Measurements from ENCODE around the gene ASAP3. TPM values are rescaled to one million over a fixed set of nuclear protein-coding genes. Genes with fewer than 3 reads are reported as not detected.

Gene ASAP3
- polyA plus RNA-seq, 10 donors: 47.0 to 72.7 (median 52.6) TPM

DNA sequence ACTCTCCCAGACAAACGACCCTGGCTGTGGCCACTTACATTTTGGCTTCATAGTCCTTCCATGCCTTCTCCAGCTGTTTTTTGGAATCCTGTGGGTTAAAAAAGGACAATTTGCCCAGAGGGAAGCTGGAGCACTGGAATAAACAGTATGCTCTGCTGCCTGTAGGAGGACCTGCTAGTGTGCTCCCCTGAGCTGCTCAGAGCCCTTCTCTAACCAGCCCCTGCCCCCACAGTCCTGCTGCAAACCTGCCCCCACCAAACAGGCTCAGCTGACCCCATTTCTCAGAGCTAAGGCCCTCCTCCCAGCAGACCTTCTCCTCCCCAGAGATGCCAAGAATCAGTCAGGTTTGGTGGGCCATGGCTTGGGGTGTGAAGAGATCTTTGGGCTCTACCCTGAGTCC lies 32.5 kb downstream of the ASAP3 start:
- DNase-seq: no peak

DNA sequence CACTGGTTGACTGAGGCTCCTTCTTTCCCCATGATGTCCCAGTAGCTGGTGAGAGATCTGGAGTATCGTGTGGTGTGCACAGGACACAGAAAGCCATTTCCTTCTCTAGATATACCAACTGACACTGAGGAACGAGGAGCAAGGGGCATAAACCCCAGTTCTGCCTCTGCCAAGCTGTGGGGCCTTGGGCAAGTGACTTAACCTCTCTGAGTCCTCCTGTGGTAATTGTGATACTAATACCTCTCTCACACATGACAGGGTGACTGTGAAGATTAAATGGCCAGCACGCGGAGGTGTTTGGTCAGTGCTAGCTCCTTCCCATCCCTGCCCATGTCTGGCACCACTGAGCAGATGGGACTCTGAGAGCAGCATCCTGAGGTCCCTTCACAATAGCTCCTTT lies 33.1 kb downstream of the ASAP3 start:
- no peak for DNase-seq

DNA sequence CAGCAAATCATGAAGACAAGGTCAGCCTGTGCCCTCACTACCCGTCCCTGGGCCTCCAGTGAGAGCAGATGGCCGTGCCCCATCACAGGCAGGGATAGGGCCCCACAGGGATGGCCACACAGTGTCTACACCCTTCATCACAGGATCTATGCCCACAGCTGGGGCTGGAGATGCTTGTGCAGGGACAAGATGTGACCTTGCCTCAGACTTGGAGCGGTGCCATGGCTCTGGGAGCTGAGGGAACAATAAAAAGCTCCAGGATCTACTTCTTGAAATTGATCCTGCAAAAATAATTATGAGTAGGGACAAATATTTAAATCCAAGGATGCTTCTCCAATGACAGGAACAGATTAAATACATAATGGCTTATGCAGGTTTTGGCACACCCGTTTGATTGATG lies 34.0 kb downstream of the ASAP3 start:
- peak in 2 of 3 donors; percentile 41 to 57 for DNase-seq

DNA sequence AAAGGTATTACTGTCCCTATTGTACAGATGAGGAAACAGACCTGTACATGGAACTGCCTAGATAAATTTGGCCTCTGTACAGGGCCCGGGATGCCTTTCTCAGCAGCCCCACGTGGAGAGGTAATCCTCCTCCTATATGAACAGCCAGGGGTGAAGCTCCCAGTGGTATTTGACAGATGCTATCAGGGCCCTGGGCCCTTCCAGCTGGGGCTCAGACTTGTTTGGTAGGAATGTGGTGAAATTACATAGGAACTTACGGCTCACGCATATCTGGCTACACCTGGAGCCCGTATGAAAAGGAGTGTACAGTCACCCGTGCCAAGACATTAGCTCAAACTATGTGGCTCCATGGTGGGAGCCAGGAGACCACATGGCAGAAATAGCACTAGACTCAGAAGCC lies 34.7 kb downstream of the ASAP3 start:
- DNase-seq: no peak

DNA sequence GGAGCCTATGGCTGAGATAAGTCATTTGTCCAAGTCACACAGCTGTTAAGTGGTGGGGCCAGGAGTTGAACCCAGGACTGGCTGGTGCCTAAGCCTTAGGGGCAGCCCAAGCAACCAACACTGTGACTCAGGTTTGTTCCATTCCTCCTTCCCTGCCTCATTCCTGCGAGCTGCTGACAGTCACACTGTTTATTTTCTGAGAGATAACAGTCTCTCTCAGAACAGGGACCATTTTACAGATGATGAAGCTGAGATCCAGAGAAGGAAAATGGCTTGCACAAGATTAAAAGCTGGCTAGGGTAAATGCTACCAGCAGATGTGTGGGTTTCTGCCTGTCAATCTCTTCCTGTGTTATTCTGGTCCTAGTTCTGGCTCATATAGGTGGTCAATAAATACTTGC lies 35.1 kb downstream of the ASAP3 start:
- DNase-seq: no peak

DNA sequence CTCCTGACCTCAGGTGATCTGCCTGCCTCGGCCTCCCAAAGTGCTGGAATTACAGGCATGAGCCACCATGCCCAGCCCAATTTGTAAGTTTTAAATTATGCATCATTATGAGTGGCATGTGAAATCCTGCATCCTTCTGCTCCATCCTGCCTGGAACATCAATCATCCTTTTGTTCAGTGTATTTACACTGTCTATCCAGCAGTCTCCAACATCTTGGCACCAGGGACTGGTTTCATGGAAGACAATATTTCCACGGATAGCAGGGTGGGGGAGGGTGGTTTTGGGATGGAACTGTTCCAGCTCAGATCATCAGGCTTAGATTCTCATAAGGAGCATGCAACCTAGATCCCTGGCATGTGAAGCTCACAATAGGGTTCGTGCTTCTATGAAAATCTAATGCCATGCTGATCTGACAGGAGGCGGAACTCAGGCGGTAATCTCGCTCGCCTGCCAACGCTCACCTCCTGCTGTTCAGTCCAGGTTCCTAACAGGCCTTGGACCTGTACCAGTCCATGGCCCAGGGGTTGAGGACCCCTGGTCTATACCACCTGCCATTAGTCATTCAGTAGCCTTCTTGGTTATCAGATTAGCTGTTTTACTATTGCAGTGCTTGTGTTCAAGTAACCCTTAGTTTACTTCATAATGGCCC lies 37.2 kb downstream of the ASAP3 start:
- no peak for DNase-seq

DNA sequence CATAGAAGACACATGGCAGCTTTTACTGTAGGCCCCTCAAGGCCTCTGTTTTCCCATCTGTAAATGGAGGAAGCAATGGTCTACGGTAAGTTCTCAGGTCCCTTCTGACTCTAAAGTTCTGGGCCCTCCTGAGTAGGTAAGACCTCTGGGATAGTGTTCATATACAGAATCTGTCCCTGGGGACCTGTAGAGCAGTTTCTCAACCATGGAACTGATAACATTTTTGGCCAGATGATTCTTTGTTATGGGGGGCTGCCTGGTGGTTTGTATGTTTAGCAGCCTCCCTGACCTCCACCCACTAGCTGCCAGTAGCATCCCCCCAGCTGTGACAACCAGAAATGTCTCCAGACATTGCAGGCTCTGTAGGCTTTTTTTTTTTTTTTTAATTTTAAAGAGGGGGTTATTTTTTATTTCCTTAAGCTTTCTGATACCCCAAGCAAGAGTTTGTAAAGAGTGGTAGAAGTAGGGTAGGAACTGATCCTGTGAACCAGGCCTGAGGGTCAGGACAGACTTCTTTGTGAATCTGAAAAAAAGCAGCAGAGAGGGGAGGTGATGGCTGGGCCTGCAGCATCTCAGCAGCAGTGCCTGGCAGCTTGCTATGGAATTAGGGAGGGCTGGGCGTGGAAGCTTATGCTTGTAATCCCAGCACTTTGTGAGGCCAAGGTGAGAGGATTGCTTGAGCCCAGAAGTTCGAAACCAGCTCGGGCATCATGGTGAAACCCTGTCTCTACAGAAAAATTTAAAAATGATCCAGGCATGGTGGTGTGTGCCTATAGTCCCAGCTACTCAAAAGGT lies 39.2 kb downstream of the ASAP3 start:
- no peak for DNase-seq

DNA sequence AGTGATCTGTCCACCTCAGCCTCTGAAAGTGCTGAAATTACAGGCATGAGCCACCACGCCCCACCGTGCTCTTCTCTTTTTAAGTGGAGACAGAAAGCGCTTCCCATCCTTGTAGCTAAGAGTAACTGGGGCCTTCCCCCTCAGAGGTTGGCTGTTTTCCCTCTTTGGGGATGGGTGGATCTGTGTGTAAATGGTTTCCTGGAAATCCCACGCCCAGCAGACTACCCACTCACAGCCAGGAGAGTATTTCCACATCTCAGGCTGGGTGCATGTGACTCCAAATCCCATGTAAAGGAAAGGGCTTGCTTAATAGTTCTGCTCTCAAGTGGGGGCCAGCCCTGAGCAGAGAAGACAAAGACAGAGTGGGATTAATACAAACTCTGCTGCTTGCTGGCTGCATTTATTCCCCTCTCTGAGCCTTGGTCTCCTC lies 39.9 kb downstream of the ASAP3 start:
- peak; percentile 53 to 81 (median 71) for DNase-seq

DNA sequence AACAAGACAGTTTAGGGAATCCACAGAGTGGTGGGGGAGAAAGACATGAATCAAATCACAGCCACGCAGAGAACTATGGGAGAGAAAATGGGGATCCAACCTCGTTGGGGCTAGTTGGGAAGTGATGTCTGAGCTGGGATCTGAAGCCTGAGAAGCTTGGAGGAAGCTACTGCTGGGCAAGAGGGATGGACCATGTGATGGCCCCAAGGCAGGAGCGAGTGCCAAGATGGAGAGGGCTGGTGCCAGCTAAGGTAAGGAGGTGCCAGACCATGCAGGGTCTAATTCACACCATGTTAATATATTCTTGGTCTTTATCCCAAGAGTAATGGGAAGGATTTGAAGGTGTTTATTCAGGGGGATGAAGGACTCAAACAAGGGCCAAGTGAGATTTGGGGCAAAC lies 41.2 kb downstream of the ASAP3 start:
- DNase-seq: no peak

DNA sequence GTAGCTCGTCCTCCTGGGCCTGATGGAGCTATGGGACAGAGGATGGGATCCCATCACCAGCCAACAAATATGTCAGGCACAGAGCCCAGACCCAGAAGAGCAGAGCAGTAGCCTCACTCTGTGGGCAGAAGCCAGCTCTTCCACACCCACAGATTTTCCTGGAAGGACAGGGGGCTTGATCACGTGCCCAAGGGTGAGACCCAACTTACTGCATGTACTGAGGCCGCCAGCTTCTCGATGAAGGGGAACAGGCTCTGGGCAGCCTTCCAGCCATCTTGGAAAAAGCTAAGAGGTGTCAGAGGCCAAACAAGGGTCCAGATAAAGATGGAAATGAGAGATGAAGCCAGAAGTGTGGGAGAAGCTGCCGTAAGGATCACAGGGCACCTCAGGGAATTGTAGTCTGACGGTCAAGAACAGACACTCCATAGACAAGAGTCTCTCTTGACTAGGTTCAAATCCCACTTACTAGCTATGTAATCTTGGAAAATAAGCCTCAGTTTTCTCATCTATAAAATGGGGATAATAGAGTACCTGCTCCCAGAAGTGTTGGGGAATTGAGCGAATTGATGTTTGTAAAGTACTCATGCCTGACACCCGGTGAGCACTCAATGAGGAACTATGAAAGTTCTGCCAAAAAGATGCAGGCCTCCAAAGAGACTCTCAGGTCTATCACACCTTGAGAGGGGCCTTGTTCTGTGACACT lies 42.4 kb downstream of the ASAP3 start:
- DNase-seq: peak in 2 of 3 donors; percentile 37 to 66

DNA sequence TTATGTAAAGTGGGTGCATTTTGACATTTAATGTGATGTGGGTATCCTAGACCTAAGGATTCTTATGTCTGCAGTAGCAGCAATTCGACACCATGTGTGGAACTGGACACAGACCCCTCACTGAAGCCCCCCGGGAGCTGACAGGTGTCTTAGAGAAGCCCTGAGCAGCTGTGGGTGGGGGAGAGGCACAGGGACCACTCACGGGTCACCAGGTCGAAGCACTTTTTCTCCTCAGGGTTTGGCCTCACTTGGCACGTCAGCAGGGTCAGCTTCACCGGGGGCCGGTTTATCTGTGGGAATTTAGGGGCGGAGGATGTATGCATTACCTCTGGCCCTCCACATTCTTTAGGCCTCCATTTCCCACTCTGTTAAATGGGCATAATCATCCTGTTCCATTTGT lies 45.4 kb downstream of the ASAP3 start:
- no peak for DNase-seq

DNA sequence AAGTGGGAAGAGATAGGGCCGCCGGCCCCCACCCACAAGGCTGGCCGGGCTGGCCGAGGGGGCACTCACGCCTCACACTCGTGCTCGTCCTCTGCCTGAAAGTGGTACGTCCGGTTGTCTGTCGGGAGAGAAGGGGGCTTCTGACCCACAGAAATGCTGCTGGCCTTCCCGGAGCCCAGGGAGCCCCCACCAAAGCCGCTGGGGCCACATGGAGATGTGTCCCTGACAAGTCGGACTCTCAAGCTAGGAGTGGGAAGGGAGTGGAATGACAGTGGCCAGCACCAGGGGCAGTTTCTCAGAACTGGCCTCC lies 46.7 kb downstream of the ASAP3 start:
- DNase-seq: no peak

DNA sequence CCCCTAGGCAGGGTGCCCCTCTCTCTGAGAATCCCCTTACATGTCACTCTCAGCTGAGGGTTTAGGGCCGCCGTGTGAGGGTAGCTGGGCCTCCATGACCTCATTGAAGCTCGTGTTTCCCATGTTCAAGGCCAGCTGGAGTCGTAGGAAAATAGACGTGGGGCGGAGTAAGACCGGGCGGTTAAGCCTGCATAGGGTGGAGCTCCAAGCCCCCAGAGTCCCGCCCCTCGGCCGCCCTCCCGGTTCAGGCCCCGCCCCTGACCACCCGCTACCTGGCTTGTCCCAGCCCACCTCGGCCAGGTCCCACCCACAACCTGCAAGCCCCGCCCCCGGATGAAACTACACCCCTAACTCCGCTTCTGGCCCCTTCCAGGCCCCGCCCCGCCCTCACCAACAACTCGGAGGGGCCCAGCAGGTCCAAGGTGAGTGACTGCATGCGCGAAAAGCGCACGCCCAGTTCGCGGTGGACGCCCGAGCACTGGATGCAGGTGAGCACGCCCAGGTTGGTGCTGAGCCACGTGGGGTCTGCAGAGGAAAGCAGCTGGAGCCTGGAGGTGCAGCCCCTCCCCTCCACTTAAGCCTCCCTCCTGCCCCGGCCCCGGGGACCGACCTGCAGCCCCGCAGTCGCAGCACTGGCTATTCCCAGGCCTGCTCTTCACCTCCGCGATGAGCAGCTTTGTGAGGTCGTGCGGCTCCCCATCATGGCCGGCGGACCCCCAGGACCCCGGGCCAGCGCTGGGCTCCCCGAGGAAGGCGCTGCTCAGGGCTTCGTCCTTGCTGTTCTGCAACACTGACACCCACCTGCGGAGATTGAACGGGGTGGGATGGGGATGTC lies 47.2 kb downstream of the ASAP3 start:
- no peak for DNase-seq

DNA sequence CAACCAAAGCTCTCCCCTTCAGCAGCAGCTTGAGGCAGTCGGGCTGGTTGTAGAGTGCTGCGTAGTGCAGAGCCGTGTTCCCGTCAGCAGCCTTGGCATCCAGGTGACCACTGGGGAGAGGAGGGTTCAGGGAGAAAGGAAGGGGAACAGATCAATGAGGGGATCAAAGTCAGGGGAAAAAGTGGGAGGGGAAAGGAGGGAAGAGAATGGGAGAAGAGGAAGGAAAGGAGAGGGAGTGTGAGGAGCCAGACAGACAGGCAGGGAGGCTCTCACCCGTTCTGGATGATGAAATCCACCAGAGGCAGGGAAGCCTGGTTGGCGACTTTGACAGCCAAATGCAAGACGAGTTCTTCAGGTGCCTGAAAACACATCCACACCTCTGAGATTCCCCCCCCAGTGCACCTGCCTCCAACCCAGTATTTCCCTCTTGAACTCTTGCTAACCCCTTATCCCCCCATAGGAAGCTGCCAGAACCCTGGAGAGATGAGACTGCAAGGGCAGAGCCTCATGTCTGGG lies 49.7 kb downstream of the ASAP3 start:
- no peak for DNase-seq

DNA sequence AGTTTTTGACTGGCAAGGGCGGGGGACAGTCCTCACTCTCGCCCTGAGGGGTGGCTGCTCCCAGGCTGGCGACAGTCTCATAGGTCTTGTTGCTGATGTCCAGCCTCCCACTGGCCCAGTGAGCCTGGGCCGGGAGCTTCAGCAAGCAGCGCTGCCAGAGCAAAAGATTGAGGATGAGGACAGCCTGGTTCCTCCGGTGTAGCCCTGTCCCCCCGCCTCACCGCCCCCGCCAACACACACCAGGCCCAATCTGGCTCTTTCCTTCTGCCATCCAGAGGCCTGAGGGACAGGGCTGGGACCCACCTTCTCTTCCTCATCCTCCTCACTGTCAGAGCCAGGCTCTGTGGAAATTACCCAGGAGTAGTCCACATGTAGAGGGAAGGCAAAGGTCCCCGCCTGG lies 50.9 kb downstream of the ASAP3 start:
- DNase-seq: no peak

DNA sequence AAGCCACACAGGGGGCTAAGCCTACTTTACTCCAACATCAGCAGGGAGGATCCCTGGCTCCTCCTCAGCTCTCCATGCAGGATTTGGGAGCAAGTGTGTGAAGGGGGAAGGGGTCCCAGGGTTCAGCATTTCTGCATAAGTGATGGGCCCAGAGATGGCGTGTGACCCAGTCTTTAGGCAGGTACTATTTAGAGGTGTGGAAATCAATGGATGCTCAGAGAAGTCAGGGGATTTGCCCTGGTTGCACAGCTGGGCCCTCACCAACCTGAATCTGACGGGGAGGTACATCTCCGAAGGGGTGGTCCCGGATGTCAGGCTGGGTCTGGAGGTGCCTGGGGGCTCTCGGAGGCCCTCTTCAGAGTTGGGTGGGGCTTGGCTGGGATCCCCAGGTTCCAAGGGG lies 52.5 kb downstream of the ASAP3 start:
- no peak for DNase-seq

DNA sequence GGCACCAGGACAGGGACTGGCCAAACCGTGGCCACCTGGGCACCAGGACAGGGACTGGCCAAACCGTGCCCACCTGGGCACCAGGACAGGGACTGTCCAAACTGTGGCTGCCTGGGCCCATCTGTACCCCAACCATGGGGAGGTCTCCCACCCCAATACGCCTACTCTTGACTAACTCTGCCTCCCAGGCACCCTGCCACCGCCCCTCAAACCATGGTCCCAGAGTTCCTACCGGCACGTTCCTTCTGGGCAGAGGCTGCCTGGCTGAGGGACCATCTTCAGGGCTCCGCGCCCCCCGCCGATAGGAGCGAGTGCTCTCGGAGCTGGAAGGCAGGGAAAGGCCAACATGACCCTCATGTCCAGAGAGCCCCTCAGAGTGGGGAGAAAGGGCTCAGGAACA lies 53.2 kb downstream of the ASAP3 start:
- DNase-seq: no peak

DNA sequence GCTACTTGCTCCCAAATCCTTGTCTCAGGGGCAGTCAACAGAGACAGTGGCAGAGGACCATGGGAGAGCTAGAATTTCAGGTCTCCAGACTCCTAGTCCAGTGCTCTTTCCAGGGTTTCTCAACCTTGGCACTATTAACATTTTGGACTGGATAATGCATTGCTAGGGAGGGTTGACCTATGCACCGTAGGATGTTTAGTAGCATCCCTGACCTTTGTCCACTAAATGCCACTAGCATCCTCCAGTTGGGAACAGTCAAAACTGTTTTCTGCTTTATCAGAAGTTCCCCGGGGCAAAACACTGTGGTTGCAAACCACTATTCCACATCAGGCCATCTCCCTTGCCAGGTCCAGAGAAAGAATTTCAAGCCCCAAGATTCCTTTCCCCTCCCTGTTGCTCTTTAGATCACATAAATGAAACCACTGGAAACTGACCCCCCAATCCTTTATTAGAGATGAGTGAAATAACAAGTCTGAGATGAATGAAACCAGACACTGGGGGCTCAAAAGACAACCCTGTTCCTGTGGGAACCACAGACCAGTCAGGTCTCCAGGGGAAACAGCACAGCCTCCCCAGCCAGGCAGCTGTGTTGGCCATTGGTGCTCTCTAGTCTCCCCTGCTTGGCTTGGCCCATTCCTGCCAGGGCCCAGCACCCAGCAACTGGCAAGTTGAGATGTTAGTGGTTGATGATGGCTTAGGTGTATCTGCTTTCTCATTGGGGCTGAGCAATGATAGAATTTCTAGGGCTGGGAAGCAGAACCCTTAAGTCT lies 55.7 kb downstream of the ASAP3 start:
- no peak for DNase-seq

DNA sequence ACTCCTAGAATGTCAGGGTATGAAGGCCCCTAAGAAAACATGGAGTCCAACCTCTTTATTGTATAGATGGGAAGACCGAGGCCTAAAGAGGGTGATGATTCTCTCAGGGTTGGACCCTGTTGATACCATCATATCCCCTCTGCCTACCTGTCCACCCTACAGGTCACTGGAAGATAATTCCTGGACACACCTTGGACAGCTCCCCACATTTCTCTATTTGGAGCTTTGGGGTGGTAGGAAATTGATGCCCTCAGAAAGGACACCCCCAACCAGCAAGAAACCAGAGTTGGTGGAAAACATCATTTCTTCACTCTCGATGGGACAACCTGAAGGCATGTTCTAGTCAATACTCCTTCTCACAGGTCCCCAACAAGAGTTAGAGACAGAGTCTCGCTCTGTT lies 56.4 kb downstream of the ASAP3 start:
- DNase-seq: no peak

DNA sequence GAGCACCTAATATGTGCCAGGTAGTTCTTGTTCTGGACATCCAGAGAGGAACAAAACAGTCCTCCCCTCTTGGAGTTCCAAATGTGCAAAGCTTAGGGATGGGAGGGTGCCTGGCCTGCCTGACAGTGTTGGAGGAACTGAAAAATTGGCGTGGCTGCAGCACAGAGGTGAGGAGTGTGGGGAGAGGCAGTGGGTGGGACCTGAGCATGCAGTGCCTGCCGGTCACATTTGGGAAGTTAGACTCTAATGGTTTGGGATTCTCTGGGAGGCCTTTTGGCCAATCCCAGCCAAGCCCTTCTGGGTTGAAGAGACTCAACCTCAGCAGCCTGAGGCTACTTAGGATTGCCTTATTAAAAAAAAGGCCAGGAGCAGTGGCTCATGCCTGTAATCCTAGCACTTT lies 57.2 kb downstream of the ASAP3 start:
- no peak for DNase-seq

DNA sequence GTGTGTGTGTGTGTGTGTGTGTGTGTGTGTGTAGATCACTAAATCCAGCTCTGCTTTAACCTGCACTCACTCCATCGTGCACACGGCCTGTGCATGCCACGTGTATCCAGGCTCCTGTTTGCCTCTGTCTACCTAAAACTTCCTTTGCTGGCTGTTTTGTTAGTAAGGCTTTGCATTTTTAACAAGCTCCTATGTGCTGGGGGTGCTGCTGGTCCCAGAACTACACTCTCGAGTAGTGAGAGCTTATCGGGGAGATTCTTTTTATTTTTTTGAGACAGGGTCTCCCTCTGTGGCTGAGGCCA lies 58.8 kb downstream of the ASAP3 start:
- no peak for DNase-seq
